Activated naive CD8-positive, alpha-beta T cell (primary cell): ENCODE data around the gene ZNF710.
"Not testable (repeated sequence)": the region's sequence is repeated elsewhere in the genome, so short reads cannot be mapped to it uniquely, and the experiment has no call there.

Experiments used
- H3K27ac Mint-ChIP-seq: one replicate; pipeline ENCODE4 v1.8.0; 2021; ENCODE audit warnings: mixed read lengths
- H3K27me3 Mint-ChIP-seq: one replicate; pipeline ENCODE4 v1.8.0; 2021; ENCODE audit warnings: mixed read lengths
- H3K36me3 Mint-ChIP-seq: one replicate; pipeline ENCODE4 v1.8.0; 2021; ENCODE audit warnings: mixed read lengths
- H3K4me1 Mint-ChIP-seq: one replicate; pipeline ENCODE4 v1.8.0; 2021; ENCODE audit warnings: low read depth, mixed read lengths
- H3K4me3 Mint-ChIP-seq: one replicate; pipeline ENCODE4 v1.8.0; 2021; ENCODE audit warnings: mild to moderate bottlenecking, mixed read lengths
- H3K9me3 Mint-ChIP-seq: one replicate; pipeline ENCODE4 v1.8.0; 2021; ENCODE audit warnings: low read depth, mixed read lengths

The ZNF710 gene, protein sequence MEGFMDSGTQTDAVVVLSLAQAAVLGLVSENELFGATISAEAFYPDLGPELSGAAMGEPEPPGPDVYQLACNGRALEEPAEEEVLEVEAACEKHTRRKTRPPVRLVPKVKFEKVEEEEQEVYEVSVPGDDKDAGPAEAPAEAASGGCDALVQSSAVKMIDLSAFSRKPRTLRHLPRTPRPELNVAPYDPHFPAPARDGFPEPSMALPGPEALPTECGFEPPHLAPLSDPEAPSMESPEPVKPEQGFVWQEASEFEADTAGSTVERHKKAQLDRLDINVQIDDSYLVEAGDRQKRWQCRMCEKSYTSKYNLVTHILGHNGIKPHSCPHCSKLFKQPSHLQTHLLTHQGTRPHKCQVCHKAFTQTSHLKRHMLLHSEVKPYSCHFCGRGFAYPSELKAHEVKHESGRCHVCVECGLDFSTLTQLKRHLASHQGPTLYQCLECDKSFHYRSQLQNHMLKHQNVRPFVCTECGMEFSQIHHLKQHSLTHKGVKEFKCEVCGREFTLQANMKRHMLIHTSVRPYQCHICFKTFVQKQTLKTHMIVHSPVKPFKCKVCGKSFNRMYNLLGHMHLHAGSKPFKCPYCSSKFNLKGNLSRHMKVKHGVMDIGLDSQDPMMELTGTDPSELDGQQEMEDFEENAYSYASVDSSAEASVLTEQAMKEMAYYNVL

DNA sequence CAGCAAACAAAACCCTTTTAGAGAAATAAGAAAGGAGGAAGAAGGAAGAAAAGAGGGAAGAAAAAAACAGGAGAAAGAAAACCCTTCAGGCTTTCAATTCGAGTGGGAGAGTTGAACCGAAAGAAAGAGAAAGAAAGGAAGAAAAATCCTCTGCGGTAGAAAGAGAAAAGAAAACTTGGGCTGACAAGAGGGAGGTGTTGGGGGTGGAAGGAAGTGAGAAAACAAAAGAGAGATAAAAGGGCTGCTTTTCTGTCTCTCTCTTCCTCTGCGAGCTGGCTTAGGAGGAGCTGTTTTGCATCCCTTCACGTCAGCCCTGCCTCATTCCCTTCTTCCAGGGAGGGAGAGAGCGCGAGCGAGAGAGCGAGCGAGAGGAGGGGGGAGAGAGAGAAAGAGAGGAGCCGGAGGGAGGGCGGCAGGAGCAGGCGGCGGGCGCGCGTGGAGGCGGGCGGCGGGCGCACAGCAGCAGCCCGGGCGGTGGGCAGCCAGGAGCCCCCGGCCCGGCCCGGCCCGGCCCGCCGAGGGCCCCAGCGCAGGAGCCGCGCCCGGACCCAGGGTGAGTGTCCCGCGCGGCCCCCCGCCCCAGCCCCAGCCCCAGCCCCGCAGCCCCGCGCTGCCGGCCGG lies at the start of gene ZNF710:
Gene ZNF710, plus strand, starts transcription at position 263 of the 621 bp plus-strand sequence. CDS start 65,814 bp downstream, outside the sequence.
- Mint-ChIP-seq H3K4me1 (peaks cover 41% of the 10 kb centered on the region), H3K4me3 (peak within 1 kb of the TSS; percentile 96), H3K27ac (peak within 1 kb of the TSS; percentile 97), H3K9me3 (no peaks in the 10 kb centered on the region), H3K36me3 (no peaks in the 10 kb centered on the region), H3K27me3 (no peaks in the 10 kb centered on the region)

DNA sequence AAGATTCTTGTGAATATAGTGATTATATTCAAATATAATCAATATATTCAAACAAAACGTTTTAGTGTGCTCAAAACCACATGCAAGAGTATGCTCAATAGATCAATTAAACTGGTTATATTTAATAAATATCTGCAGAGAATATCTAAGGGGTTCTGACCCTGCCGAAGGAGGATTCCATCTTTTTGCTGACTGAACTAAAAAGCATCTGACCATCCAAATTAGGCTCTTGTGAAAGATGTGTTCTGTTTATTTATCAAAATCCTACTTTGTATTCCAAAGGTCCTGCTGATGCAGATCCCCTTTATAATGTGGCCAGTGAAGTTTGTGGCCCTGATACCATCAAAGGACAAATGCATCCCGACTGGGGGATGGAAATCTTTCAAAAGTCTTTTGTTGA lies 46.6 kb upstream of the ZNF710 start:
- no peak overlapping the region for H3K27ac Mint-ChIP-seq
- no peaks in the 10 kb centered on the region for H3K27me3 Mint-ChIP-seq
- no peaks in the 10 kb centered on the region for H3K4me1 Mint-ChIP-seq
- H3K36me3 Mint-ChIP-seq, result peaks cover 3% of the 10 kb centered on the region
- H3K9me3 Mint-ChIP-seq, result peaks cover 5% of the 10 kb centered on the region
- H3K4me3 Mint-ChIP-seq, result no peak overlapping the region

DNA sequence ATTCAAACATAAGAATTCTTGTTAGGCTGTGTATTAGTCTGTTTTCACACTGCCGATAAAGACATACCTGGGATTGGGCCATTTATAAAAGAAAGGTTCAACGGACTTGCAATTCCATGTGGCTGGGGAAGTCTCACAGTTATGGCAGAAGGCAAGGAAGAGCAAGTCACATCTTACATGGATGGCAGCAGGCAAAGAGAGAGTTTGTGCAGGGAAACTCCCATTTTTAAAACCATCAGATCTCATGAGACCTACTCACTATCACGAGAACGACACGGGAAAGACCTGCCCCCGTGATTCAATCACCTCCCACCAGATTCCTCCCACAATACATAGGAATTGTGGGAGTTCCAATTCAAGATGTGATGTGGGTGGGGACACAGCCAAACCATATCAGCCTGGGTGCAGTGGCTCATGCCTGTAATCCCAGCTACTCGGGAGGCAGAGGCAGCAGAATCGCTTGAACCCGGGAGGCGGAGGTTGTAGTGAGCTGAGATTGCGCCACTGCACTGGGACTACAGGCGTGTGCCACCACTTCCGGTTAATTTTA lies 45.6 kb upstream of the ZNF710 start:
- not testable (repeated sequence) for H3K27me3 Mint-ChIP-seq, H3K4me3 Mint-ChIP-seq, H3K9me3 Mint-ChIP-seq, H3K36me3 Mint-ChIP-seq, H3K27ac Mint-ChIP-seq, H3K4me1 Mint-ChIP-seq

DNA sequence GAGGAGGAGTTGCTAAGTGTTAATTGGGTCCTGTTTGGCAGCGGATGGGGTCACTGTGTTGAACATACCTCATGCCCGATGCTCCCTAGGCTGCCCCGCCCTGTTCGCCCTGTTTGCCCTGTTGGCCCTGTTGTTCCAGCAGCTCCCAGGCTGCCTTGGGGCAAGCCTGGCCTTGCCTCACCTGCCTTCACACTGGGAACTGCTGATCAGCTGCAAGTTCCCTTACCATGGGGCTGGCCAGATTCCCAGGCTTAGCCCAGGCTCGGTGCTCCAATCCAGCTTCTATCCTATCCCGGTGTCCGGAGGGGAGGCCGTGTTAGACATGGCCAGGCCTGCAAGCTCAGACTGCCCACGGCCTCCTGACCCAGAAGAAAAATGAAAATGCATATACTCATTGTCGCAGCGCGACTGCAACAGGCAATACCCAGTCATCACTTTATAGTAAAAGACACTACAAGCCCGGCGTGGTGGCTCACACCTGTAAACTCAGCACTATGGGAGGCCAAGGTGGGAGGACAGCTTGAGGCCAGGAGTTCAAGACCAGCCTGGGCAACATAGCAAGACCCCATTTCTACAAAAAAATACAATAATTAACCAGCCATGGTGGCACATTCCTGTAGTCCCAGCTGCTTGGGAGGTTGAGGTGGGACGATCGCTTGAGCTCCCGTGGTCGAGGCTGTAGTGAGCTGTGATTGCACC lies 42.9 kb upstream of the ZNF710 start:
- Mint-ChIP-seq H3K27me3 (no peaks in the 10 kb centered on the region), H3K36me3 (peaks cover 3% of the 10 kb centered on the region), H3K4me1 (no peaks in the 10 kb centered on the region), H3K4me3 (no peak overlapping the region), H3K27ac (no peak overlapping the region), H3K9me3 (peaks cover 5% of the 10 kb centered on the region)

DNA sequence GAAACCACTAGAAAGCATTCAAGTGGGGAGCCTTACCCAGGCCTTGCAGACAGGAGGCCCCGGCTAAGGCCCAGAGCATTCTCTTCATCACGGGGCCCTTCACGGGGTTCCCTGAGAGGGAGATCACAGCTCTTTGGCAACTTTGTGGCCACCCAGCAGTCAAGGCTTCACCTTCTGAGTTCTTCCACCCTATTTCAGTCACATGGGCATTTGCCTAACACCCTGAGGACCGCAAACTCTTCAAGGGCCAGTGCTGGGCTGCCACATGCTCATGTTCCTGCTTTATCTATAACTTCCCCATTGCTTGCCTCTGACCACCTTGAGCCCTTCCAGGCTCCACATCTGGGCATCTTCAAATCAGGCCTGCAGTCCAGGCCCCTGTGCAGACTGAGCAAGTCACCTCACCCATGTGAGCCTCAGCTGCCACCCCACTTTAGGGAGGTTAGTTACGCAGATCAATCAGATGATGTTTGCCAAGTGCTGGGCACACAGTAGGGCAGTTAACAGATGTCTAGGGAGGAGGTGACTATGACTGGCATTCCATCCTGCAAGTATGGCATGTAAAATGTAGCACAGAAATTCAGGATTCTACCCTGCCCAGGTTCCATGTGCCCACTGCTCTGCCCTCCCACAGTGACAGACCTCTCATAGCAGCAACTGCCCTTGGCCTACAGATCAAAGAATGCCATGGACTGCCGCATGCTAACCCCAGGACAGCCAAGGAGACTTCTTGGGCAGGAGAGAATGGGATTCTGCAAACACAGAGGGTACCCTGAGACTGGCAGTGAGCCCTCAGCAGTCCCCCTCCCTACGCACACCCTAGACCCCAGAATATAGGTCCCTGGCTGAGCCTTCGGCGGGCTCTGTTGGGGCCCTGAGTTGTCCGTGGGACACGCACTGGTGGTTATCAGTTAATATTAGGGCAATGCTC lies 37.6 kb upstream of the ZNF710 start:
- H3K36me3 Mint-ChIP-seq, result no peaks in the 10 kb centered on the region
- peaks cover 7% of the 10 kb centered on the region for H3K4me1 Mint-ChIP-seq

DNA sequence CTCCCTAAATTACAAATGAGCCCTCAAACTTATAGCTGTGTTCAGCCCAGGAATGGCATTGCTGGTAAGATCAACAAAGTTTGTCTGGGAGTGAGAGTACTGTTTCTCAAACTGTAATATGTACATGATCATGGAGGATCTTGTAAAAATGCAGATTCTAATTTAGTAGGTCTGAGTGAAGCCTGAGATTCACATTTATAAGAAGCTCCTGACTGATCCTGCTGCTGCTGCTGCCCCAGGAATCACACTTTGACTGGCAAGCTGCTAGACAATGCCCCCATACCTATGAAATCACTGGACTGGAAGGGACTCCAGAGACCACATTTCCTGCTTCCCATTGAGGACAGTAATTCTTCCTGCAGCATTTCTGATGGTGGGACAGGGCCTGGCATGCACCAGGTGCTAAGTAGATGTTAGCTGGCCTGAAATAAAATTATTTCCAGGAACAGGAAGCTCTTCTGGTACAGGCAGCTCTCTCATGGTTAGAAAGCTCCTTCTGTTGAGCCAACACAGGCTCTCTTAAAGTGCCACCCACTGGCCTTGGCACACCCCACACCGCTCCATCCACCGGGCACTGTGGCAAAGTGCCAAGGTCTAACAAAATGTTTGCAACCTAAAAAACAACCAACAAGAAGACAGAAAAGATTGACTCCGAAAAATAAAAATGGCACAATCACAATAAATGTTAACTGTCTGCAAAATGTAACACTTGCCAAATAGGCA lies 36.7 kb upstream of the ZNF710 start:
- no peaks in the 10 kb centered on the region for H3K27me3 Mint-ChIP-seq
- H3K27ac Mint-ChIP-seq, result no peak overlapping the region
- no peaks in the 10 kb centered on the region for H3K36me3 Mint-ChIP-seq
- peaks cover 7% of the 10 kb centered on the region for H3K4me1 Mint-ChIP-seq
- no peak overlapping the region for H3K4me3 Mint-ChIP-seq
- H3K9me3 Mint-ChIP-seq, result no peaks in the 10 kb centered on the region

More for the DNA sequence above, 37.6 kb upstream of the ZNF710 start:
- no peaks in the 10 kb centered on the region for H3K9me3 Mint-ChIP-seq
- H3K27me3 Mint-ChIP-seq, result no peaks in the 10 kb centered on the region
- no peak overlapping the region for H3K4me3 Mint-ChIP-seq
- H3K27ac Mint-ChIP-seq, result no peak overlapping the region

DNA sequence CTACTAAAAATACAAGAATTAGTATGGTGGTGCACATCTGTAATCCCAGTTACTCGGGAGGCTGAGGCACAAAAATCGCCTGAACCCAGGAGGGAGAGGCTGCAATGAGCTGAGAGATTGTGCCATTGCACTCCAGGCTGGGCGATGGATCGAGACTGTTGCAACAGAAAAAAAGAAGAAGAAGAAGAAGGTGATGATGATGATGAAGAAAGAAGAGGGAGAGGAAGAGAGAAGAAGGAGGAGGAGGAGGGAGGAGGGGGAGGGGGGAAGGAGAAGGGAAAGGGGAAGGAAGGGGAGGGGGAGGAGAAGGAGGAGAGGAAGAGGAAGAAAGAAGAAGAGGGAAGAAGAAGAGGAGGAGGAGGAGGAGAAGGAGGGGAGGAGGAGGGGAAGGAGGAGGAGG lies 33.2 kb upstream of the ZNF710 start:
- no peak overlapping the region for H3K27ac Mint-ChIP-seq
- H3K36me3 Mint-ChIP-seq, result no peaks in the 10 kb centered on the region
- H3K4me1 Mint-ChIP-seq, result peaks cover 7% of the 10 kb centered on the region

DNA sequence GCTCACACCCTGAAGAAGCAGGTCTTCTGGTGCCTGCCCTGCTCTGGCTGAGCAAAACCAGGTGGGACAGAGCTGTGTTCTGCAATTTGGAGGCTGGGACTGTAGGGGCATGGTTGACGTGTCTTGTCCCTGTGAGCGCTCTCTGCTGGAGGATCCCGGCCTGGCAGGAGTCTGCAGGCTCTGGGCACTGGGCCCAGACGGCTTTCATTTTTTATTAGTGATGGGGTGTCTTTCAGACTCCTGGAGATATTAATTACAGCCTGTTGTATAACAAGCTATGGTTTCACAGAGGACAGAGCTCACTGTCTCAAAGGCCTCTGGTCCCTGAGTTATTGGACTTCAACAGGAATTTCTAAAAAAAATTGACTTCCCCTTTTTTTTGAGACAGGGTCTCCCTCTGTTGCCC lies 29.5 kb upstream of the ZNF710 start:
- Mint-ChIP-seq H3K36me3 (no peaks in the 10 kb centered on the region), H3K9me3 (no peaks in the 10 kb centered on the region), H3K4me3 (no peak overlapping the region), H3K27ac (no peak overlapping the region), H3K4me1 (no peaks in the 10 kb centered on the region), H3K27me3 (no peaks in the 10 kb centered on the region)

More for the DNA sequence above, 33.2 kb upstream of the ZNF710 start:
- Mint-ChIP-seq H3K4me3 (no peak overlapping the region), H3K9me3 (no peaks in the 10 kb centered on the region), H3K27me3 (no peaks in the 10 kb centered on the region)

DNA sequence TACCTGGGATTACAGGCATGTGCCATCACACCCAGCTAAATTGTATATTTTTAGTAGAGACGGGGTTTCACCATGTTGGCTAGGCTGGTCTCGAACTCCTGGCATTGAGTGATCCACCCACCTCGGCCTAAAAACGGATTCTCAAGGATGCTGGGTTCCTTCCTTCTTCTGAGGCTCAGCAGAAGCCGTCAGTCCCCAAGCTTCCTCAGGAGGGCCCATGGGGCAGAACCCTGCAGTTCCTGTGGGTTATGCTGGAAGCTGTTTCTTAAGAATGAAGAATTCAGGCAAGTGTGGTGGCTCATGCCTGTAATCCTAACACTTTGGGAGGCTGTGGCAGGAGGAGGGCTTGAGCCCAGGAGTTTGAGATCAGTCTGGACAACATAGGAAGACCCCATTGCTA lies 29.0 kb upstream of the ZNF710 start:
- Mint-ChIP-seq H3K4me1 (no peaks in the 10 kb centered on the region), H3K36me3 (no peaks in the 10 kb centered on the region), H3K27ac (no peak overlapping the region), H3K4me3 (no peak overlapping the region), H3K9me3 (no peaks in the 10 kb centered on the region), H3K27me3 (no peaks in the 10 kb centered on the region)

DNA sequence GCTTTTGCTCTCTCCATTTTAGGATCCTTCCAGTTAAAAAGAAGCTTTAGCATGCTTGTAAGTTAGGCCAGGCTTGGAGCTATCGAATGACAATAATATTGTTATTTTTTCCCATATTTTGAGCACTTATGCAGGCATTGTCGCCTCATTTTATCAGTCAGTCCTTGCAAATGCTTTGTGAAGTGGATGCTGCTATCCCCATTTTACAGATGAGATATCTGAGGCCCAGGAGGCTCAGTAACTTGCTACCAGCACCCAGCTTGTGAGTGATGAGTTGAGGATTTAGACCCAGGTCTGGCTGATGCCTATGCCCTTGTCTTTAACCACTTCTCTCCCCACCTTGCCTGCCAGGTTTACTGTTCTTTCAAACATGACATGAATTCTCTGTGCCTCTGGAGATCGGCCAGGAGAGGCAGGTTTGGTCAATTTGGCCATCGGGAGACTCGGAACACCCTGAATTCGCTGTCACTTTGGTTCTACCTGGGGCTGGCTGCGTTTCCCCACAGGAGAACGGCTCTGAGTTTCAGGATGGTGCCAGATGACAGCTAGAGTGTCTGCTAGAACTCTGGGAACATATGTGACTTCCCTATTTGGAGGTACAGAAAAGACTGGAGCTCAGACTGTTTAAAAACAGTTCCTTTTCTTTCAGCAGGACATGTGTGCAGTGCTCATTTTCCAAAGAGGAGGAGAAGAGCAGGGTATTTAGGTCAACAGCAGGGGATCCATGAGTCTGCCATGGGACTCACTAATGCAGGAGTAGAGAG lies 25.5 kb upstream of the ZNF710 start:
- Mint-ChIP-seq H3K27ac (no peak overlapping the region), H3K9me3 (no peaks in the 10 kb centered on the region), H3K4me3 (no peak overlapping the region), H3K36me3 (no peaks in the 10 kb centered on the region), H3K4me1 (no peaks in the 10 kb centered on the region), H3K27me3 (no peaks in the 10 kb centered on the region)

DNA sequence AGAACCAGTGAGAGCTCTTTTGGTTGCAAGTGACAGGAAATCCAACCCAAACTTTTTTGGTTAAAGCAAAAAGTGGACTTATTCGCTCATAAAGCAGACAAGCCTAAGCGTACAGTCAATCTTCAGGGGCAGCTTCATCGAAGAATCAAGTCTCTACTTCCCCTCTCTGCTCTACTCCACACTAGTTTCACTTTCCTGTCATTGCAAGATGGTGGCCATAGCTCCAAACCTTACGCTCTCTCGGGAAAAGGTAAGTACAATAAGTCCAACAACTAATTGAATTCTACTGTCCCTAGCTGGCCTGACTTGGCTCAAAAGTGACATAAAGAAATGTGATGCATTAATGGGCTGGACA lies 24.9 kb upstream of the ZNF710 start:
- Mint-ChIP-seq H3K9me3 (no peaks in the 10 kb centered on the region), H3K27ac (no peak overlapping the region), H3K4me1 (no peaks in the 10 kb centered on the region), H3K27me3 (no peaks in the 10 kb centered on the region), H3K36me3 (no peaks in the 10 kb centered on the region), H3K4me3 (no peak overlapping the region)

DNA sequence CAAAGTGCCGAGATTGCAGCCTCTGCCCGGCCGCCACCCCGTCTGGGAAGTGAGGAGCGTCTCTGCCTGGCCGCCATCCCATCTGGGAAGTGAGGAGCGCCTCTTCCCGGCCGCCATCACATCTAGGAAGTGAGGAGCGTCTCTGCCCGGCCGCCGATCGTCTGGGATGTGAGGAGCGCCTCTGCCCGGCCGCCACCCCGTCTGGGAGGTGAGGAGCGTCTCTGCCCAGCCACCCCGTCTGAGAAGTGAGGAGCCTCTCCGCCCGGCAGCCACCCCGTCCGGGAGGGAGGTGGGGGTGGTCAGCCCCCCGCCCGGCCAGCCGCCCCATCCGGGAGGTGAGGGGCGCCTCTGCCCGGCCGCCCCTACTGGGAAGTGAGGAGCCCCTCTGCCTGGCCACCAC lies 23.3 kb upstream of the ZNF710 start:
- not testable (repeated sequence) for H3K4me3 Mint-ChIP-seq, H3K27ac Mint-ChIP-seq, H3K36me3 Mint-ChIP-seq, H3K4me1 Mint-ChIP-seq, H3K9me3 Mint-ChIP-seq, H3K27me3 Mint-ChIP-seq

DNA sequence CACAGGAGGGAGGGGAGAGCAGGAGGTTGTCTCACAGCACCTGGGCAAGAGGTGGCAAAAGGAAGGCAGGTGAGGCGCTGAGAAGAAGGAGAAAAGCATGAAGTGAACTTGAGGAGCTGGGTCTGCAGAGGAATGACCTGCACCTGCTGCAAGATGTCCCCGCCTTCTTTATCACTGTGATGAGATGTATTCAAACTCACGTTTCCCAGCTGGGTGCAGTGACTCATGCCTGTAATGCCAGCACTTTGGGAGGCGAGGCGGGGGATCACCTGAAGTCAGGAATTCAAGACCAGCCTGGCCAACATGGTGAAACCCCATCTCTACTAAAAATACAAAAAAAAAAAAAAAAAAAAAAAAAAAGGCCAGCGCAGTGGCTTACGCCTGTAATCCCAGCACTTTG lies 22.2 kb upstream of the ZNF710 start:
- Mint-ChIP-seq H3K36me3 (no peaks in the 10 kb centered on the region), H3K4me3 (no peak overlapping the region), H3K9me3 (peaks cover under 1% of the 10 kb centered on the region), H3K4me1 (no peaks in the 10 kb centered on the region), H3K27ac (no peak overlapping the region), H3K27me3 (peaks cover 2% of the 10 kb centered on the region)
